ENCODE data around the gene MAP3K6. TPM values are rescaled to one million over a fixed set of nuclear protein-coding genes. Genes with fewer than 3 reads are reported as not detected.

Gene MAP3K6
- total RNA-seq (2022; extraction: Qiagen RNA extraction) = 10.5 to 20.3 TPM (median 16.3 TPM) in 5 replicates

DNA sequence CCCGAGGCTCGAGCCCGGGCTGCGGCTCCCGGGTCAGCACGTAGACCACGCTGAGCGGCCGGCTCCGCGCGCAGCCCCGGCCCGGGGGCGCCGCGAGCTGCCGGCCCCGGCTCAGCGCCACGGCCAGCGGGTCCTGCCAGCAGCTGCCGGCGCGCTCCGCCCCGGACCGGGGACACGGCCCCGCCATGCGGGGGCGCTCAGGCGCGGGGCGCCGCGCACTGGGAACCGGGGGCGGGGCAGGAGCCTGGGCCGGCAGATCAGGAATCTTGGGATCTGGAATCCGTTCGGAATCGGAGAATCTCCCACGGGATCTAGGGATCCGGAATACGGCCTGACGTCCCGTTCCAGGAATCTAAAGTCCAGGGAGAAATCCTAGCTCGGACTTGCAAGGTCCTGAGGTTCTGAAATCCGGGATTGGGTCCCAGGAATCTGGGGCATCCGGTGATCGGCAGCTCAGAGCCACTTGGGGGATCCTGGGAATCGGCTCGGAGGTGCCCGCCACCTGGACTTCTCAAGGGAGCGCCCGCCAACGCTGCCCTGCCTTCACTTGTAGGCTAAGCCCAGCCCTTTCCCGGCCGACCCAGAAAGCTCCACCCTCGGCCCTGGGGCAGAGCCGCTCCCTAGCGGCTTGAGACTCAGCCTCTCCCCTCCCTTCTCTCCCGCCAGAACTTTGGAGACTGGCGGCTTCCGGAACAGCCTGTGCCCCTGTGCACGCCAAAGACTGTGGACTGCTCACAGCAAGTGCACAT is at the start of gene MAP3K6:
MAP3K6 (minus strand) TSS at position 551 of the 749 bp plus-strand sequence; CDS start at position 187, 364 bp downstream.

DNA sequence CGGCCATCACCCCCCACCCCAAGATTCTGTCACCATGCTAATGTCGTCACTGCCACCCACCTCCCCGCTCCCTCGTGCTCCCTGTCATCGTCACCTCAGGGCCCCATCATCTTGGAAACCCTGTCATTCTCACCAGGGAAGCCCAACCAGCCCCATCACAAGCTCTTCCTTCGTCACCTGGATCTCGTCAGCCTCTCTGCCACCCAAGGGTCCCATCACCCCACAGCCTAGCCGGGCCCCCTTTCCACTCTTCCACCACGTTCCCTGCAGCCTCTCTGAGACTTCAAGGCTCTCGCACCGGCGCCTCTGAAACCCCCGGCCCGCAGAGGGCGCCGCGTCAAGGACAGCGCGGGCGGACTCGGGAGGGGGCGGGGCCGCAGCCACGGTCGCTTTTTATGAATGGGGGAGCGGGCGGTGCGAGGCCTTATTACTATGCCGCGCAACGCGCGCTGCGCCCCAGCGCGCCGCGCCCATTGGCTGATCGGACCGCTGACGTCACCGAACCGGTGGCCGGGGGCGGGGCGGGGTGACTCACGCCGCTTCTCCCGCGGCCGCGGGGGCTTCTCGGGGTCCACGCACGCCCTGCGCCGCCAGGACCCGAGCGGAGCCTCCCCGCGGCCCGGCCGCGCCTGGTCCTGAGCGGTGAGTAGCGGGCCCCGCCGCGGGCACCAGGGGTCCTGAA is 25.5 kb upstream of the MAP3K6 start, which contains the start of gene GPR3:
GPR3 (plus strand) TSS at position 527 of the 682 bp plus-strand sequence. CDS start 1,177 bp downstream, outside the sequence.

DNA sequence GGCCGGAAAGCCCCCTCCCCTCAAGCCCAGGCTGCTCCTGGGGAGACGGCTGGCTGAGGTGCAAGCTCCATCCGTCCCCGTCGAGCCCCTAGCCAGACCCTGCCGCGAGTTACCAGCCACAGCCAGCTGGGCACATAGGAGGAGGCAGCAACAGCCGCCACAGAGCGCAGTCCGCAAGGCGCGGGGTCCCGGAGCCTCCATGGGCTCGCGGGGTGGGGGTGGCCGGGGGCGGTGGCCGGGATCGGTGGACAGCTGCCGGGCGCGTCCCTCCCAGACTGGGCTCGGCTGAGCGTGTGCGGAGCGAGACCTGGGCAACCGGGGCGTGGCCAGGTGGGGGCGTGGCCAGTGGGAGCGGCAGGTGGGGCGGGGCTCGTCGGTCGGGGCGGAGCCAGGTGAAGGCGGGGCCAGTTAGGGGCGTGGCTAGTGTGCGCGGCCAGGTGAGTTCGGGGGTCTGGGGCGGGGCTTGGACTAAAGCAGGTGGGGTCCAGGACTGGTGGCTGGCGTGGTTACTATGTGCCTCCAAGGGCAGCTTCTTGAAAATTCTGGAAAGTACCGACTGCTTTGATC is 16.4 kb upstream of the MAP3K6 start, which contains the start of gene CD164L2:
CD164L2 (minus strand) TSS at position 295 of the 567 bp plus-strand sequence; CDS start at position 201, 94 bp downstream.

GRCh38 chr1:27374362-27375086 is 7.8 kb upstream of the MAP3K6 start, which contains the start of gene FCN3:
TSS of gene FCN3 (minus strand) at chr1:27374824. CDS start at chr1:27374818, 6 bp downstream.

GRCh38 chr1:27341525-27342252 is 25.1 kb downstream of the MAP3K6 start, which contains the start of gene SYTL1:
TSS of gene SYTL1 (plus strand) at chr1:27342022. CDS start at chr1:27345335, 3,313 bp downstream.

GRCh38 chr1:27321813-27322568 is 44.8 kb downstream of the MAP3K6 start, which contains the start of gene TMEM222:
TSS of gene TMEM222 (plus strand) at chr1:27322163. CDS start at chr1:27322198, 35 bp downstream.

Other genes starting within 250 kb of the MAP3K6 start
- gene SLC9A1, start 211.8 kb downstream of the MAP3K6 start, total RNA-seq (2022; extraction: Qiagen RNA extraction) = 14.4 to 16.7 TPM (median 15.4 TPM) in 5 replicates
- 4.7 to 8.1 TPM (median 7.1 TPM) in 5 replicates for gene WDTC1, start 132.3 kb downstream of the MAP3K6 start, total RNA-seq (2022; extraction: Qiagen RNA extraction)
- gene TMEM222, start 44.8 kb downstream of the MAP3K6 start, total RNA-seq (2022; extraction: Qiagen RNA extraction) = 44.9 to 52.2 TPM (median 47.6 TPM) in 5 replicates
- gene SYTL1, start 24.9 kb downstream of the MAP3K6 start, total RNA-seq (2022; extraction: Qiagen RNA extraction) = 0.39 to 1.1 TPM (median 0.60 TPM) in 5 replicates
- not detected in 5 replicates for gene FCN3, start 7.9 kb upstream of the MAP3K6 start, total RNA-seq (2022; extraction: Qiagen RNA extraction)
- gene CD164L2, start 16.4 kb upstream of the MAP3K6 start, total RNA-seq (2022; extraction: Qiagen RNA extraction) = not detected in 5 replicates
- gene GPR3, start 25.7 kb upstream of the MAP3K6 start, total RNA-seq (2022; extraction: Qiagen RNA extraction) = 1.3 to 1.8 TPM (median 1.7 TPM) in 5 replicates
- gene WASF2, start 123.2 kb upstream of the MAP3K6 start, total RNA-seq (2022; extraction: Qiagen RNA extraction) = 45.0 to 58.6 TPM (median 53.3 TPM) in 5 replicates
- gene AHDC1, start 237.2 kb upstream of the MAP3K6 start, total RNA-seq (2022; extraction: Qiagen RNA extraction) = 12.3 to 22.9 TPM (median 21.1 TPM) in 5 replicates

Data from A549 treated with Mapracorat at 1 μM for 4 hours (cell line).